ENCODE measurements around the gene KIF20B. TPM values are rescaled to one million over a fixed set of nuclear protein-coding genes. Genes with fewer than 3 reads are reported as not detected.

Gene KIF20B
- total RNA-seq, 3 donors from 2014 or later: 3.3 to 5.6 (median 3.7) TPM

DNA sequence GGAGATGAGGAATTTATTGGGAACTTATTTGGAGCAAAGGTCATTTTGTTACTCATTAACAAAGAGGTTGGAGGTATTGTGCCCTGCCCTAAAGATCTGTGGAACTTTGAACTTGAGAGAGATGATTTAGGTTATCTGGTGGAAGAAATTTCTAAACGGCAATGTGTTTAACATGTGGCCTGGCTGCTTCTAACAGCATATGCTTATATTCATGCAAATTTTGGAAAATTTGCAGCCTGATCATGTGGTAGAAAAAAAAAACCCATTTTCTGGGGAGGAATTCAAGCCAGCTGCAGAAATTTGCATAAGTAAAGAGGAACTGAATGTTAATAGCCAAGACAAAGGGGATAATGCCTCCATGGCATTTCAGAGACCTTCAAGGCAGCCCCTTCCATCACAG is 45.7 kb upstream of the KIF20B start:
- TF ChIP-seq POLR2A (IDR thresholded peaks at IDR 0.05): no peak
- TF ChIP-seq POLR2AphosphoS5 (IDR thresholded peaks at IDR 0.05): no peak
- TF ChIP-seq, protein P1, sequence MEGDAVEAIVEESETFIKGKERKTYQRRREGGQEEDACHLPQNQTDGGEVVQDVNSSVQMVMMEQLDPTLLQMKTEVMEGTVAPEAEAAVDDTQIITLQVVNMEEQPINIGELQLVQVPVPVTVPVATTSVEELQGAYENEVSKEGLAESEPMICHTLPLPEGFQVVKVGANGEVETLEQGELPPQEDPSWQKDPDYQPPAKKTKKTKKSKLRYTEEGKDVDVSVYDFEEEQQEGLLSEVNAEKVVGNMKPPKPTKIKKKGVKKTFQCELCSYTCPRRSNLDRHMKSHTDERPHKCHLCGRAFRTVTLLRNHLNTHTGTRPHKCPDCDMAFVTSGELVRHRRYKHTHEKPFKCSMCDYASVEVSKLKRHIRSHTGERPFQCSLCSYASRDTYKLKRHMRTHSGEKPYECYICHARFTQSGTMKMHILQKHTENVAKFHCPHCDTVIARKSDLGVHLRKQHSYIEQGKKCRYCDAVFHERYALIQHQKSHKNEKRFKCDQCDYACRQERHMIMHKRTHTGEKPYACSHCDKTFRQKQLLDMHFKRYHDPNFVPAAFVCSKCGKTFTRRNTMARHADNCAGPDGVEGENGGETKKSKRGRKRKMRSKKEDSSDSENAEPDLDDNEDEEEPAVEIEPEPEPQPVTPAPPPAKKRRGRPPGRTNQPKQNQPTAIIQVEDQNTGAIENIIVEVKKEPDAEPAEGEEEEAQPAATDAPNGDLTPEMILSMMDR (IDR thresholded peaks at IDR 0.05): no peak
- intact Hi-C loops (cut with DNase I; ENCODE audit: low total_unique reads): no loop called here
- no peak for DNase-seq (ENCODE audit: low spot score in 2 of 2)

DNA sequence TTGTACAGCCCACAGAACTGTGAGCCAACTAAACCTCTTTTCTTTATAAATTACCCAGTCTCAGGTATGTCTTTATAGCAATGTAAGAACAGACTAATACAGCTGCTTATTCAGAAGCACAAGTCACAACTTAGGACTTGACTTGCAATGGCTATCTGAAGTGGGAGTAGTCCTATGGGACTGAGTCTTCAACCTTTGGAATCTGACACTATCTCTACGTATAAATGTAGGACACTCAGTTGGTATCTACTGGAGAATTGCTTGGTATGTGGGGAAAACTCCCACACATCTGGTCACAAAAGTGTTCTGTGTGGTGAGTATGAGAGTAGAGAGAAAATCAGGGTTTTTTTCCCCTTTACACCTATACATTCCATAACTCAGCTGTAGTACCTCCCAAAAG is 44.1 kb upstream of the KIF20B start:
- Histone ChIP-seq H3K4me3 (no peak overlapping the region), H3K36me3 (no peaks in the 10 kb centered on the region), H3K27me3 (no peaks in the 10 kb centered on the region), H3K9me3 (peaks cover 4 to 6% of the 10 kb centered on the region in 2 donors), H3K4me1 (no peaks in the 10 kb centered on the region), H3K27ac (no peak overlapping the region)
- TF ChIP-seq, protein P1 (IDR thresholded peaks at IDR 0.05): no peak
- no peak for TF ChIP-seq POLR2A (IDR thresholded peaks at IDR 0.05)
- TF ChIP-seq POLR2AphosphoS5 (IDR thresholded peaks at IDR 0.05): no peak
- intact Hi-C loops (cut with DNase I; ENCODE audit: low total_unique reads): no loop called here
- no peak for DNase-seq (ENCODE audit: low spot score in 2 of 2)

More for the DNA sequence above, 45.7 kb upstream of the KIF20B start:
- Histone ChIP-seq H3K27ac (no peak overlapping the region), H3K27me3 (no peaks in the 10 kb centered on the region), H3K9me3 (peaks cover 4 to 6% of the 10 kb centered on the region in 2 donors), H3K36me3 (no peaks in the 10 kb centered on the region), H3K4me3 (no peak overlapping the region), H3K4me1 (no peaks in the 10 kb centered on the region)

GRCh38 chr10:89659143-89660131 is 42.0 kb upstream of the KIF20B start:
- H3K4me1 ChIP-seq: no peaks in the 10 kb centered on the region
- no peak overlapping the region for H3K4me3 ChIP-seq
- no peak for DNase-seq (ENCODE audit: low spot score in 2 of 2)
- no peak overlapping the region for H3K27ac ChIP-seq
- no peaks in the 10 kb centered on the region for H3K27me3 ChIP-seq
- no peak for TF ChIP-seq POLR2A (IDR thresholded peaks at IDR 0.05)
- TF ChIP-seq, protein P1 (IDR thresholded peaks at IDR 0.05): no peak
- intact Hi-C loops (cut with DNase I; ENCODE audit: low total_unique reads): no loop called here
- H3K9me3 ChIP-seq: peaks cover 4 to 6% of the 10 kb centered on the region in 2 donors
- H3K36me3 ChIP-seq: no peaks in the 10 kb centered on the region

- H3K4me3 ChIP-seq: no peak overlapping the region
- intact Hi-C loops (cut with DNase I; ENCODE audit: low total_unique reads): no loop called here
- no peak for TF ChIP-seq POLR2A (IDR thresholded peaks at IDR 0.05)
Observed at GRCh38 chr10:89662596-89662995, 38.8 kb upstream of the KIF20B start.

DNA sequence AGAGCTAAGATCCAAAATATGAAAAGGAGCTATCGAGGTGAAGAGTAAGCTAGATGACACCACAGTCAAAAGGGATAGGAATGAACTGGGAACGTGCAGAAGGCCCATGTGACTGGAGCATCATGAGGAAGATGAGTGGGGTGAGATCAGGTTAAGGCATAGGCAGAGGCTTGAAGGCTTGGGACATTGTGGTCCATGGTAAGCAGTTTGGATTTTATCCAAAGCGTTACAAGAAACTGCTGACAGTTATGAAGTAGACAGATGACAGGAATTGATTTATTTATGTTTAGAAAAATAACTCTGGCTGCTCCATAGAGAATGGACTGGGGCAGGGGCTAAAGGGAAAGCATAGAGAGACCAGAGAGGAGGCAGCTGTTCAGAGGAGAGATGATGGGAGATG is 38.2 kb upstream of the KIF20B start:
- H3K4me1 ChIP-seq: no peaks in the 10 kb centered on the region
- no peaks in the 10 kb centered on the region for H3K27me3 ChIP-seq
- no peak overlapping the region for H3K4me3 ChIP-seq
- no peak overlapping the region for H3K27ac ChIP-seq
- H3K36me3 ChIP-seq: no peaks in the 10 kb centered on the region
- no peaks in the 10 kb centered on the region for H3K9me3 ChIP-seq
- intact Hi-C loops (cut with DNase I; ENCODE audit: low total_unique reads): no loop called here
- TF ChIP-seq POLR2AphosphoS5 (IDR thresholded peaks at IDR 0.05): no peak
- TF ChIP-seq POLR2A (IDR thresholded peaks at IDR 0.05): no peak
- TF ChIP-seq, protein P1 (IDR thresholded peaks at IDR 0.05): no peak
- DNase-seq (ENCODE audit: low spot score in 2 of 2): no peak

More at GRCh38 chr10:89662596-89662995, 38.8 kb upstream of the KIF20B start:
- no peak for DNase-seq (ENCODE audit: low spot score in 2 of 2)
- H3K9me3 ChIP-seq: no peaks in the 10 kb centered on the region
- no peak overlapping the region for H3K27ac ChIP-seq
- H3K4me1 ChIP-seq: no peaks in the 10 kb centered on the region
- H3K36me3 ChIP-seq: no peaks in the 10 kb centered on the region
- H3K27me3 ChIP-seq: no peaks in the 10 kb centered on the region
